Renal pelvis (tissue), 4 donors: Measurements from ENCODE around the gene MED13L. TPM values are rescaled to one million over a fixed set of nuclear protein-coding genes. Genes with fewer than 3 reads are reported as not detected.

Source experiments
- DNase-seq: peaks from one replicate; pipeline ENCODE4 v3.0.0-alpha.2; 2013
- polyA plus RNA-seq, 3 donors: library from polyadenylated mRNA; unstranded; fragments of 120-200 nt; gene quantifications; one replicate each; pipeline ENCODE4 v1.2.1, GENCODE V29; 2013; ENCODE audit not compliant: insufficient read length in 3 of 3

Gene MED13L
- polyA plus RNA-seq, 3 donors = 65.7 to 81.3 (median 80.4) TPM

GRCh38 chr12:115912440-115912839 is 365.1 kb downstream of the MED13L start:
- DNase-seq = no peak

- DNase-seq = no peak
These were observed 366.1 kb downstream of the MED13L start for GRCh38 chr12:115911360-115911759.

GRCh38 chr12:115910057-115910456 is 367.4 kb downstream of the MED13L start:
- no peak for DNase-seq
